PC-3 (cell line): Measurements from ENCODE around the gene OBP2A.

Source experiments
- EZH2 ChIP-seq: fragments of 300-600 bp; sonication (generic); IDR thresholded peaks from one replicate; pipeline ENCODE4 v1.6.1; 2017; ENCODE audit warnings: antibody characterized with exemption, mild to moderate bottlenecking, low read length; ENCODE audit not compliant: unreplicated experiment
- TF ChIP-seq, protein P1 (sequence below): fragments of 300-600 bp; sonication (generic); conservative IDR thresholded peaks from 2 replicates; pipeline ENCODE4 v1.5.1; 2017; ENCODE audit warnings: antibody characterized with exemption, low read depth, mild to moderate bottlenecking, low read length

GRCh38 chr9:135563858-135564257, 17.9 kb downstream of the OBP2A start:
- TF ChIP-seq, protein P1, sequence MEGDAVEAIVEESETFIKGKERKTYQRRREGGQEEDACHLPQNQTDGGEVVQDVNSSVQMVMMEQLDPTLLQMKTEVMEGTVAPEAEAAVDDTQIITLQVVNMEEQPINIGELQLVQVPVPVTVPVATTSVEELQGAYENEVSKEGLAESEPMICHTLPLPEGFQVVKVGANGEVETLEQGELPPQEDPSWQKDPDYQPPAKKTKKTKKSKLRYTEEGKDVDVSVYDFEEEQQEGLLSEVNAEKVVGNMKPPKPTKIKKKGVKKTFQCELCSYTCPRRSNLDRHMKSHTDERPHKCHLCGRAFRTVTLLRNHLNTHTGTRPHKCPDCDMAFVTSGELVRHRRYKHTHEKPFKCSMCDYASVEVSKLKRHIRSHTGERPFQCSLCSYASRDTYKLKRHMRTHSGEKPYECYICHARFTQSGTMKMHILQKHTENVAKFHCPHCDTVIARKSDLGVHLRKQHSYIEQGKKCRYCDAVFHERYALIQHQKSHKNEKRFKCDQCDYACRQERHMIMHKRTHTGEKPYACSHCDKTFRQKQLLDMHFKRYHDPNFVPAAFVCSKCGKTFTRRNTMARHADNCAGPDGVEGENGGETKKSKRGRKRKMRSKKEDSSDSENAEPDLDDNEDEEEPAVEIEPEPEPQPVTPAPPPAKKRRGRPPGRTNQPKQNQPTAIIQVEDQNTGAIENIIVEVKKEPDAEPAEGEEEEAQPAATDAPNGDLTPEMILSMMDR: no peak
- TF ChIP-seq EZH2: no peak
